Testis (tissue), 2 donors: ENCODE measurements around the gene TBX6.

Experiments used
- CTCF ChIP-seq, 3 experiments: fragments of 450-650 bp in 2 of 3; fragments of 200-600 bp in 1 of 3; sonication (generic) in 1 of 3; IDR thresholded peaks; one replicate each; pipeline ENCODE4 v1.5.1; 2016 to 2019; ENCODE audit warnings: antibody characterized with exemption in 3 of 3, mild to moderate bottlenecking in 2 of 3, moderate library complexity in 1 of 3
- POLR2A ChIP-seq: fragments of 450-650 bp; IDR thresholded peaks from one replicate; pipeline ENCODE4 v1.6.1; 2017; ENCODE audit warnings: antibody characterized with exemption, mild to moderate bottlenecking, moderate library complexity

GRCh38 chr16:30087181-30087898 lies 4.4 kb downstream of the TBX6 start:
- no peak for TF ChIP-seq CTCF (IDR thresholded peaks at IDR 0.05)
- no peak for TF ChIP-seq POLR2A
